Stimulated activated CD4-positive, alpha-beta T cell treated with anti-CD3 and anti-CD28 coated beads, Interleukin-4, amount 100 ng/mL, for 48 hours (primary cell): Measurements from ENCODE around the gene NIT1.

Experiments
- DNase-seq, 2 donors: peaks; one replicate each; pipeline ENCODE4 v3.0.0-alpha.2; 2020; ENCODE audit warnings: low read depth in 2 of 2

Gene NIT1

GRCh38 chr1:161084597-161084988 is 33.3 kb upstream of the NIT1 start:
- no peak for DNase-seq

- no peak for DNase-seq
Measured at GRCh38 chr1:161085165-161085564, 32.7 kb upstream of the NIT1 start.

GRCh38 chr1:161086457-161086856 is 31.4 kb upstream of the NIT1 start:
- no peak for DNase-seq

GRCh38 chr1:161088587-161089110 is 29.3 kb upstream of the NIT1 start:
- no peak for DNase-seq

- DNase-seq, result no peak
Measured at GRCh38 chr1:161089251-161089924, 28.5 kb upstream of the NIT1 start, which contains the start of gene NECTIN4. Gene NECTIN4 (minus strand): TSS chr1:161089558. CDS start chr1:161089296, 262 bp downstream.

GRCh38 chr1:161089938-161090337 is 28.0 kb upstream of the NIT1 start:
- DNase-seq, result no peak

GRCh38 chr1:161090617-161091016 is 27.3 kb upstream of the NIT1 start:
- no peak for DNase-seq

GRCh38 chr1:161091093-161091492 is 26.8 kb upstream of the NIT1 start:
- DNase-seq, result no peak

GRCh38 chr1:161091796-161092507 is 26.0 kb upstream of the NIT1 start:
- no peak for DNase-seq

GRCh38 chr1:161092621-161093028 is 25.3 kb upstream of the NIT1 start:
- DNase-seq, result peak in 1 of 2 donors; percentile 37

GRCh38 chr1:161094481-161094880 is 23.4 kb upstream of the NIT1 start:
- no peak for DNase-seq

GRCh38 chr1:161095230-161095629 is 22.7 kb upstream of the NIT1 start:
- DNase-seq, result no peak

- no peak for DNase-seq
Measured at GRCh38 chr1:161096015-161096414, 21.9 kb upstream of the NIT1 start.

GRCh38 chr1:161096530-161096929 is 21.4 kb upstream of the NIT1 start:
- DNase-seq, result no peak

GRCh38 chr1:161098210-161099068 is 19.5 kb upstream of the NIT1 start, which contains the start of gene KLHDC9:
Gene KLHDC9 (plus strand): TSS chr1:161098361. CDS start chr1:161098536, 175 bp downstream.
- peak; percentile 47 to 65 for DNase-seq

GRCh38 chr1:161099090-161099802 is 18.7 kb upstream of the NIT1 start:
- no peak for DNase-seq

GRCh38 chr1:161100556-161100955 is 17.3 kb upstream of the NIT1 start:
- DNase-seq, result no peak

GRCh38 chr1:161106431-161106830 is 11.5 kb upstream of the NIT1 start:
- no peak for DNase-seq

GRCh38 chr1:161111117-161111516 is 6.8 kb upstream of the NIT1 start:
- no peak for DNase-seq

- DNase-seq, result no peak
Measured at GRCh38 chr1:161111527-161111926, 6.4 kb upstream of the NIT1 start.

GRCh38 chr1:161113915-161114314 is 4.0 kb upstream of the NIT1 start:
- no peak for DNase-seq
